Inflammatory macrophage treated with lipopolysaccharide for 1 hour (primary cell): ENCODE measurements around the gene PIEZO1.
A peak's percentile ranks its signal among the peaks of the same experiment; 100 is the strongest.

Source experiments
- DNase-seq, 2 donors: peaks; one replicate each; pipeline ENCODE4 v3.0.0-alpha.2; 2020 to 2022

The PIEZO1 gene

DNA sequence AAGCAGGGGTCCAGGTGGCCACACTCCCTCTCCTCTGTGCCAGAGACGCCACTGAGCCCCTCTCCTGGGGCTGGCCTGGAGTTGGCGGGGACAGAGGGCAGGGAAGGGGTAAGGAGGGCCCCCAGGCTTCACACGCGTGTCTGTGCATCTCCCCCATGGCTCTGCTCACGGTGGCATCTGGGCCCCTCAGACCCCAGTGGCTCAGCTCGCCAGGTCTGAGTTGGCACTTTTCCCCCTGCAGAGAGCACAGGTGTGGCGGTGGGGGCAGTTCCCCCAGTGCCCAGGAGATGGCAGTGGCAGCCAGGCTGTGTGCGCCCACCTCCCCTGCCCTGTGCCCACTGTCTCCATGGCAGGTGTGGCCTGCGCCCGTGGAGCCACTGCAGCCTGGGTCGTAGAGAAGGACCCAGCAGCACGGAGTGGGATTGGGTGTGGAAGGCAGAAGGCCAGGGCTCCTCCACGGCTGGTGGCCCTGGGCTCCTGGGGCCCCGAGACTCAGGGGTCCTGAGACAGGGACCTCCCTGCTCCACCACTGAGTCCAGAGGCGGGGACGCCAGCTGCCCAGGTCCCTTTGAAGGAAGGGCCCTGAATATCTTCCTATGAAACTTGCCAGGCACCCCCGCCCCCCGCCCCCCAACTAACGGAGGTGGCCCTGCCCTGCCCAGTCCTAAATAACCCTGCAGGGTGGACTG, 31.0 kb upstream of the PIEZO1 start:
- DNase-seq = peak in 1 of 2 donors; percentile 37

DNA sequence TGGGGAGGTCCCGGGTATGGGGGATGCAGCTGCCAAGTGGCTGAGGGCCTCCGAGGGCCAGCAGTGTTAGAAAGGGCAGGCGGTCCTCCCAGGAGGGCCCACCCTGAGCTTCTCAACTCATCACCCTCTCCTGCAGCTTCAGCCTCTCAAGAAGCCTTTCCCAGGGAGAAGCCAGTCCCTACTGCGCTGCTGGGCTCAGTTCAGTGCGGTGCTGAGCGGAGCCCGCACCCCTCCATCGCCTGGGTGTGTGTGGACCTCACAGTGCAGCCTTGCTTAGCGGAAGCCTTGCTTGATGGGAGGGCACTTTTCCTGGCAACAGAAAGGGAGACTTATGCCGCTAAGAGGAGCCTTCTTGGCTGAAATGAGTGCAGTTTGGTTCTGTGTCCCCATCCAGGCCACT, 30.2 kb upstream of the PIEZO1 start:
- DNase-seq = no peak

DNA sequence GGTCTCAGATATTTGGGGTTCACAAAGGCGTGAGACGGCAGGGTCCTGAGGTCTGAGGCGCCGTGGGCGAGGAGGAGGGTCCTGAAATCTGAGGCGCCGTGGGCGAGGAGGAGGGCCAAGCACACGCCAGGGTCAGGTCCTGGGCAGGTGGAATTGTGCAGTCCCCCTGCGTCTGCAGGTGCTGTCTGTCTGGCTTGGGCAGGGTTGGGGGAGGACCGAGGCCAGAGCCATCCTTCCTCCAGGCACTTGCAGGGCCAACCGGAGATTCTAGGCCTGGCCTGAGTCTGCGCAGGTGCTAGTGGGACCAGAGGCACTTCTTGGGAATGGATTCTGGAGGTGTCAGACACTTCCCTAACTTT, 29.1 kb upstream of the PIEZO1 start:
- DNase-seq = no peak

DNA sequence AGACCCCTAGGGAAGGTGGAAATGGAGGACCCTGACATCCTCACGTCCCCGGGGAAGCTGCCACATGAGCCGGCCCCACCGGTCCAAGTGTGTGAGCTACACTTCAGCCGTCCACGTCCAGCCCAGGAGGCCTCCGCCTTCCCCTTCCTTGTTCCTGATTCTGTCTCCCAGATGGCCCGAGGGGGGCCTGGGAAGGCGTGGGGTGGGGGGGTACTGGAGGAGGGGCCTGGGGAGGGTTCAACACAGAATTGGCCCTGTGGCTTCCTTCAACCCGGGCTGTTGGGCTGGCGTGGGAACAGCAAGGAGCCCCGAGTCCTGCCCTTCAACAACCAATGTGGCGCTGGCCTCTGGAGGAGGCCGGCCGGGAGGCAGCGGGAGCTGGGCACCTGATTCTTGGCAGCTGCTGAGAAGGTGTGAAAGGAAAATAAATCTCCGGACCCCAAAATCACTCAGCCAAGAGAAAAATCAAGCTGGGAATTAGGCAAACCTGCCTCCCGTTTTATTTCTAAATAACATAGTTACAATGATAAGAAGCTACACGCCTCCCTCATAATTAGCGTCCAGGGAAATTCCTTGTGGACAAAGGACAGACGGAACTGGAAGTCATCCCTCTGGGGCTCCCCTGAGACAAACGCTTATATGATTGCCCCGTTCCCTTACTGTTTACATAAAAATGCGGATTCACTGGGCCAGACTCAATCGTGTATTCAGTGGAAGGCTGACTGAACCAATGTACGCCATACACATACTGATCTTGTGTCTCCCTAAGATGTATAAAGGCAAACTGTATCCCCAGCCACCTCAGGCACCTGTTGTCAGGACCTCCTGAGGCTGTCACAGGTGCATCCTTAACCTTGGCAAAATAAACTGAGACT, 28.5 kb upstream of the PIEZO1 start:
- DNase-seq = no peak

DNA sequence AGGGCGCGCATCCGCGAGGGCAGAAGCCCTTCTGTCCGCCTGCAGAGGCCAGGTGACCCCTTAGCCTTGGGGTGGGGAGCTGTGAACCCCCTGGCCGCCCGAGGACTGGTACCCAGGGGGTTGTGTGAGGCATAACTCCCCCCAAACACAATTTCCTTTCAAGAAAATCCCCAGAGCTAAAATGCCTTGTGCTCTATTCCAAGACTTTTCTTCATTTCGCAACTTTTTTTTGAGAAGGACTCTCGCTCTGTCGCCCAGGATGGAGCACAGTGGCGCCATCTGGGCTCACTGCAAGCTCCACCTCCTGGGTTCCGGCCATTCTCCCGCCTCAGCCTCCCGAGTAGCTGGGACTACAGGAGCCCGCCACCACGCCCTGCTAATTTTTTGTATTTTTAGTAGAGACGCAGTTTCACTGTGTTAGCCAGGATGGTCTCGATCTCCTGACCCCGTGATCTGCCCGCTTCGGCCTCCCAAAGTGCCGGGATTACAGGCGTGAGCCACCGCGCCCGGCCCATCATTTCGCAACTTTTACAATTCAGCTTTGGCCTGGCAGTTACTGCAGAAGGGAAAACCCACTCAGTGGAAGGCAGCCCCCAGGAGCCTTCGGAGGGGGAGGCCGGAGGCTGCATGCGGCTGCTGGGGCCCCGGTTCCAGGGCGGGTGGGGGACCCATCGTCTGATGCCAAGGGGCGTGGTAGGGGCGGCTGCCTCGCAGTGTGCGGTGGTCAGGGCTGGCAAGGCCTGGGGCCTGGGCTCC, 27.7 kb upstream of the PIEZO1 start:
- peak; percentile 63 to 78 for DNase-seq

DNA sequence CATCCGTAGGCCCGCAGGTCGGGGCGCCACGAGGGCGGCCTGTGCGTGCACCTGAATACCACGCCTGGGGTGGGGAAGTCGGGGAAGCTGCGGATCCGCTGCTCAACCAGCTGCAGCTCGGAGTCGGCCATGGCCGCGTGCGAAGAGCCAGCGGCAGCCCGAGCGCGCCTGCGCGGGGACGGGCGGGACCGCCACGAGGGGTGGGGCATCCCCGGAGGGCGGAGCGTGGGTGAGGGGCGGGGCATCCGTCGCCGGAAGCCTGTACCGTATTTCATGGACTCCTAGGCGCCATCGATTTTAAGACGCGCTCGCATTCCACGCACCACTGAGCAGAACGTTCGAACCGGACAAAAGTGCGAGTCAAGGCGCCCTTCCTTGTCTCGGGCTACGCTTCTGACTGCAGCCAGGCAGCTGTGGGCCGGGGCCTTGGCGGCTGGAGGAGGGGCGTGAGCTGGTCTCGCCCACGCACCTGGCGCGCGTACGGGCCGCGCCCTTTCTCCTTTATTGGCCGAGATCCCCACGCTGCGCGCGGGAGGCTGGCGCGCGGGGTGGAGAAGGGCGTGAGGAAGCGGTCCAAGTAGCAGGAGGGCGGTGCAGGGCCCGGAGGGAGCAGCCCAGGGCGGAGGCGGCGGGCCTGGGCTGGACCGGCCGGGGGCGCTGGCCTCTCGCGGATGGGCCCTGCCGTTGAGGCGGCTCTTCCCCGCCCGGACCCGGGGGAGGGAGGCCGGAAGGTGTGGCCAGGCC, 26.9 kb upstream of the PIEZO1 start, which contains the start of gene APRT:
Gene APRT (minus strand): TSS at position 160 of the 744 bp plus-strand sequence. CDS start 29 bp downstream, at position 131.
- peak; percentile 88 to 96 for DNase-seq

DNA sequence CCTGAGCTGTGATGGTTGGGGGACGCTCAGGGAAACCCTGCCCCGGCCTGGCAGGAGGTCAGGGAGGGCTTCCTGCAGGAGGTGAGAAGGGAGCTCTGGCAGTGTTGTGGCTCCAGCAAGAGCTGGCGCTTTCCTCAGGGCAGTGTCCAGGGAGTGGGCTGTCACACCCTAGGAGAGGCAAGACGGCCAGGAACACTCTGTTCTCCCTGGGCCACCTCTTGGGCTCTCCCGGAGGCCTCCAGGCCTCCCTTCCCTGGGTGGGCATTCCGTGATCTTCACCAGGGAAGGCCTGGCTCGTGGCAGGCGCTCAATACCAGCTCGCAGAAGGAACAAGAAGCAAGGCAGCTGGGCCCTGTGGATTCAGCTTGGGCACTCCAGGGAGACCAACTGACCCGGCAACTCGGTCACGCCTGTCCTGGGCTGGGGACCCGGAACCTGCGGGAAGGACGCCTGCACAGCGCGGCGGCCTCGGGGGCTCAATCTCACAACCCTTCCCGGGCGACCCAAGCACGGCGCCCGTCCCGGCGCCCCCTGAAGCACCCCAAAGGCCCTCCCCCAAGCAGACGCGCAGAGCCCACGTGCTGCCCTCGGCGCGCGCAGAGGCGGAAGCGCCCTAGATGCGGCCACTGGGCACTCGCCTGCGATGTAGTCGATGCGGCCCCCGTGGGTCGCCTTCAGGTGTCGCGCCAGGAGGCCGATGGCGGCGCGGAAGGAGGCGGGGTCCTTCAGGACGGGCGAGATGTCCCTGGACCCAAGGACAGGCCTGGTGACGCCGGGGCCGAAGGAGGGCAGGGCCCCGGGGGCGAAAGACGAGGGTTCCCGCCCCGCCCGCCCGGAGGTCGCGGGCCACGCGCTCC, 26.1 kb upstream of the PIEZO1 start:
- DNase-seq = peak; percentile 68 to 72

DNA sequence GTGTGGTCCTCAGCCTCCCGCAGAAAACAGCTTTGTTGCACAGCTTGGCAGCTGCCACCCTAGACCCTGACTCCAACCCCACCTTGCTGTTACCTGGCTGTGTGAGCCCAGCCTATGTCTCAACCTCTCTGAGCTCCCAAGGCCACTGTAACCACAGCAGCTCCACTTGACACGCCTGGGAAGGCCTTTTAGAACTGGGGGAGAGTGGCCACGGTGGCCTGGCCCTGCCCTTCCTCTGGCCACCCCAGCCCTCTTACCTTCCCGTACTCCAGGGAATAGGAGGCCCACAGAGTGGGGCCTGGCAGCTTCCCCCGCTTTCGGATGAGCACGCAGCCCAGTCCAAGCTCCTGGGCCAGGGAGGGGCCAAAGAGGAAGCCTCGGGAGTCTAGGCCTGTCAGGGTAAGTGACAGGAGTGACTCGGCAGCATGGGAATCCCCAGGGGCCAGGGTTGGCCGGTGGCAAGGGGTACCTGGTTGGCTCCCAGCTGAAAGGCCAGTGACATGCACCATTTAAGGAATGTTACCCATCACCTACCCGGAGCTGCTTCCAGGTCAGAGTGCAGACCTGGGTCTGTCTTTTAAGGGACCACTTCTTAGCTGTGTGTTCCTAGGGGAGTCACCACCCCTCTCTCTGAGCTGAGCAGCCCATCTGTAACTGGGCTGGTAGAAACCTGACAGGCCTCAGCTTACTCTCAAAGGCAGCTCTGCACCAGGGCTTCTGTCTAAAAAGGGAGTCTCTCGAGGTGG, 25.3 kb upstream of the PIEZO1 start:
- DNase-seq = peak; percentile 65 to 67

DNA sequence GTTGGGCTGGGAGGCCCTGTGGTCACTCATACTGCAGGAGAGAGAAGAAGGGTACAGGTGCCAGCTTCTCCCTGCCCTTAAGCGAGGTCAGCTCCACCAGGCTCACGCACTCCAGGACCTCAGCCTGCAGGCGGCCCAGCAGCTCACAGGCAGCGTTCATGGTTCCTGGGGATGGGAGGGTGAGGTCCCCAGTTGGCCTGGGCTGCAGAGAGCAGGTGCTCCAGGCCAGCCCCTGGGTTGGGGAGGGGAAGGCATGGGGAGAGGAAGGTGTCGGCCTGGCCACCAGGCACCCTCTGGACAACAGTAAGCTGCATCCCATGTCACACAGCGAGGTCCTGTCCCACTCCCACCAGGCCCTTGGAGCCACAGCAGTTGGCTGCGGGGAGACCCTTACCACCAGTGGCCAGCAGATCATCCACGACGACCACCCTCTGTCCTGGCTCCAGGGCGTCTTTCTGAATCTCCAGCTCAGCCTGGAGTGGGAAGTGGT, 24.7 kb upstream of the PIEZO1 start:
- DNase-seq = no peak

DNA sequence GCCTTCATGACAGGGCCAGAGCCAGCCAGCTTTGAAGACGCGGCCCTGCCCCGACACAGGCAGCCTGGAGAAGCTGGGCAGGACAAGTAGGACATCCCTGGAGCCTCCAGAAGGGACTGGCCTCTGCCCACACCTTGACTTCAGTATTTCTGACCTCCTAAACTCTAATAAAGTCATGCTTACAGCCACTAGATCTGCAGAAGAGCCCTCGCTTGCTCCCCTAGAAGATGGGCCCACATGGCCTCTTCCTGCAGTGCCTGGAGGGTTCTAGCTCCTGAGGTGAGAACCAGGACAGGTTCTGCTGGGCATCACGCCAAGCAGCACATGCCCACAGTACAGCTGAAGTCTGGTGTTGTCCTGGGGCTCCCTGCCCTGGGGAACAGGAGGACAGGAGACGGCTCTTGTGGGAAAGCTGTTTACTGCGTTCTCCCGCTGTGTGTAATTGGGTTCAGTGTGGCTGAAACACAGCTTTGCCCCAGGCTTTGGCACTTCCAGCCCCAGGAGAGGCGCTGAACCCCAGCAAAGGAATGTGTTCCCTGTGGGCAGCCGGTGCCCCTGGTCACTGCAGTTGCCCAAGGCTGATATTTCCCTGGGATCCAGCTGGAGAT, 24.2 kb upstream of the PIEZO1 start:
- DNase-seq = no peak

DNA sequence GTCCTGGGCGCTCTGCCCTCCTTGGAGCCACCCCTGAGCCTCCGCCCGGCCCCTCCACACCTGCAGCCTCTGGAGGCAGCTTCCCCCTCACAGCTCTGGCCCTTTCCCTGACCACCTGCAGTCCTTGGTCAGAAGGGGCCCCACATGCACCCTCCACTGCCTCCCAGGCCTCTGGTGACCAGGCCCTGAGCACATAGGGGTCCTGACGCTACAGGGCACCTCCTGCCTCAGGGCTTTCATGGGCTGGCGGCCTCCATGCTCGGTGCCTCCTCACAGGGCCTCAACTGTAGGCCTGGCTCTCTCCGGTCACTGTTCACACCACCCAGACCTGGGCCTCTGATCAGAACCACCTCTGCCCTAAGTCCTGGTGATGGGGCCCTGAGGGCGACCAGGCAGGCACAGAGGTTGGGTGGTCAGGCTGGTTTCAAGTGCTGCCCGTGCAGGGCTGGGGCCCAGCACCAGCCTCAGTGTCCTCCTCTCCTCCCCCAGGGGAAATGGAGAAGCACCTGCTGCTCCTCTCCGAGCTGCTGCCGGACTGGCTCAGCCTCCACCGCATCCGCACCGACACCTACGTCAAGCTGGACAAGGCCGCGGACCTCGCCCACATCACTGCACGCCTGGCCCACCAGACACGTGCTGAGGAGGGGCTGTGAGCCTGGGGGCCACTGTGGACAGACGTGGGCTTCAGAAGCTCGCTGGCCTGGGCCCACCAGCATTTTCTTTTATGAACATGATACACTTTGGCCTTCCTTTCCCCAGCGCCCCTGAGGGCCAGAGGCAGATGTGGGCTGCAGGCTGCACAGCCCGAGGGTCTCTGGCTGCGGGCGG, 22.8 kb upstream of the PIEZO1 start:
- DNase-seq = no peak

DNA sequence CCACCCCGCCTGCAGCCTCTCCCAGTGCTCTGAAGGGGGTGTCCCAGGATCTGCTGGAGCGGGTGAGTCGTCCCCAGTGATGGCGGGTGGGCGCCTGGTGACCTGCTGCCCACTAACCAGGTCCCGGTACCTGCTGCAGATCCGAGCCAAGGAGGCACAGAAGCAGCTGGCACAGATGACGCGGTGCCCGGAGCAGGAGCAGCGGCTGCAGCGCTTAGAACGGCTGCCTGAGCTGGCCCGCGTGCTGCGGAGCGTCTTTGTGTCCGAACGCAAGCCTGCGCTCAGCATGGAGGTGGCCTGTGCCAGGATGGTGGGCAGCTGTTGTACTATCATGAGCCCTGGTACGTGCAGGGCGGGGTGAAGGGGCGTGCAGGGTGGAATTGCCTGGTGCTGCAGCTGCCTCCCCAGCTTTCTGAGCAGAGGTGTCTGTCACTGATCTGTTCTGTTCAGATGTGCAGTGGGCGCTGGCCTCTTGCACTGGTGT, 22.2 kb upstream of the PIEZO1 start:
- no peak for DNase-seq

DNA sequence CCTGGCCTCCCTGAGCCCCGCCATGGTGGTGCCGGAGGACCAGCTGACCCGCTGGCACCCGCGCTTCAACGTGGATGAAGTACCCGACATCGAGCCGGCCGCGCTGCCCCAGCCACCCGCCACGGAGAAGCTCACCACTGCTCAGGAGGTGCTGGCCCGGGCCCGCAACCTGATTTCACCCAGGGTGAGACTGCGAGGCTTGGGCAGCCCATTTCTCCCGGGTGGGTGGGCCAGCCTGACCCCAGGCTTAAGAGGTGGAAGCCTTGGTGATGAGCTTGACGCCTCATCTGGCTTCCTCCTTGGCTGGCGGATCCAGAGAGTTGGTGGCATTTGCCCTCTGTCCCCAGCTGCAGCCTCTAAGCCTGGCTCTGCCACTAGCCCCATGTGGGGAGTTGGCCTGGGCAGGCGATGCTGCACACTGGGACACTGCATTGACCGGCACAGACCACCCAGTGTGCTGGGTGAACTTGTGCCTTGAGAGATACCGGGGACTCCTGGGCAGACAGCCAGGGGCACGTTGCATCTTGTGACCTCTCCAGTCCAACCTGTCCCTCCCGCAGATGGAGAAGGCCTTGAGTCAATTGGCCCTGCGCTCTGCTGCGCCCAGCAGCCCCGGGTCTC, 21.6 kb upstream of the PIEZO1 start:
- no peak for DNase-seq

DNA sequence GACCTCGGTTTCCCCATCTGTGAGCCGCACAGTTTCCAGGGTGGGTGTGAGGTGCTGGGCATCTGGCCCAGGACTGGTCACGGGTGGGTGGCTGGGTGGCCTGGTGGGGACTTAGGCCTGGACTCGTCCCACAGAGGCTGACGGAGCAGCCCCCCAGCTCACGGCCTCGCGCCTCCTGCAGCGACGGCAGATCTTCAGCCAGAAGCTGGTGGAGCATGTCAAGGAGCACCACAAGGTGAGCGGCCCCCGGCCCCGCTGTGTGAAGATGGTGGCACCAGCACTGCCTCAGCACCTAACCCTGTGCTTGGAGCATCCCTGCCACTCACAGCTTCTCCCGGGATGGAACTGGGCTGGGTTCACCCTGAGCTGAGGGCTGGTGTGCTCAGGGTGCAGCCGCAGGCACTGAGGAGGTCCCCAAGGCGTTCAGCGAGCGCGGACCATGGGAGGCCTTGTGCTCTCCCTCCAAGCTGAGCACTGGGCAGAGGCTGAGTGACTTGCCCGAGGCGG, 20.9 kb upstream of the PIEZO1 start:
- no peak for DNase-seq

DNA sequence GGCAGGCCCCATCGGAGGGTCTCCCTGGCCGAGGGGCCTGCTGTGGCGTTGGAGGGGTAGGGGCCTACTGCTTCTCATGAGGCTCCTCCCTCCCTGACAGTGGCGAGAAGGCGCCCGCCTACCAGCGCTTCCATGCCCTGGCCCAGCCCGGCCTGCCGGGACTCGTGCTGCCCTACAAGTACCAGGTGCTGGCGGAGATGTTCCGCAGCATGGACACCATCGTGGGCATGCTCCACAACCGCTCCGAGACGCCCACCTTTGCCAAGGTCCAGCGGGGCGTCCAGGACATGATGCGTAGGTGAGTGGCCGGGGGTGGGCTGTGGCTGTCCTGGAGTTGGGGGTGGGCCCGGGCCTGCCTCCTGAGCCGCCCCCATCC, 20.3 kb upstream of the PIEZO1 start:
- DNase-seq = no peak

DNA sequence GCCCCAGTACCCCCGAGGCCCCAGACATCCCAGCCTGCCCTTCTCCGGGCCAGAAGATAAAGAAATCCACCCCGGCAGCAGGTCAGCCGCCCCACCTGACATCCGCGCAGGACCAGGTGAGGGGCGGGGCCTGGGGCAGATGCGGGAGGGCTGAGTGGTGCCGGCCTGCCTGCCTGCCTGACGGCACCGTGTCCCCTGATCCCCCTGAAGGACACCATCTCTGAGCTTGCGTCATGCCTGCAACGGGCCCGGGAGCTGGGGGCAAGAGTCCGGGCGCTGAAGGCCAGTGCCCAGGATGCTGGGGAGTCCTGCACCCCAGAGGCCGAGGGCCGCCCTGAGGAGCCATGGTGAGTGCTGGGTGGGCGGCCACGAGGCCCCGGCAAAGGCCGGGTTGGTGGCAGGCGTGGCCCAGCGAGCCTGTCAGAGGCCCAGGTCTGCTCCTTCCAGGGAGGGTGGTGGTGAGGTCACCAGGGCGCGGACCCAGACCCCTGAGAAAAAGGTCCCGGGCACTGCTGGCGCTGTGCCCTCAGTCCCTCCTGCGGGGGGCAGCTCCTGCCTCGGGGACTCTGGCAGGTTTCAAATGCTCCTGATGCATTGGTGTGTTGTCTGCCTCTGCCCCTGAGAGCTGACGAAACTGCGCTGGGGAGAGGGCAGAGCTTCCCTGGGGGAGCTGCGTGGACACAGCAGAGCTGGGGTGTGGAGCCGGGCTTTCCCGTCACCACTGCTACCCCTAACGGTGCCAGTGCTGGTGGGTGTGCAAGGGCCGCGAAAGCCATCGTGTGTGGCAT, 19.7 kb upstream of the PIEZO1 start:
- no peak for DNase-seq

DNA sequence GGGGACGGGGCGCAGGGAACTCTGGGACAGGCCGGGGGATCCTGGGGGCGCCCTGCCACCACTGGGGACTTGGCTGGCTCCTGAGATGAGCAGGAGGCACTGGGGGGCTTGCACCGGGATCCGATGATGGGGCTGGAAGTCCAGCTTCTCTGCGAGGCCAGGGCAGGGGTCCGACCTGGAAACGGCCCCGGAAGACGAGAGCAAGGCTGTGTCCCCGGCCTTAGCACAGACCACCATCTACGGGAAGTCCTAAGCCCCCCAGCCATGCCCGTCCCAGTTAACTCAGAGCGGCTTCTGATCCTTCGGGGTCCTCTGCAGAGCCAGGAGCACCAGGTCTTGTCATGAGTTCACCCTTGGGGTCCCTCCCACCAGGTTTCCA, 19.1 kb upstream of the PIEZO1 start:
- DNase-seq = no peak
